Body of pancreas (tissue), 4 donors: ENCODE results near the gene THSD7A. TPM values are rescaled to one million over a fixed set of nuclear protein-coding genes. Genes with fewer than 3 reads are reported as not detected.

ENCODE experiments used
- ATAC-seq: fragments of 150-250 bp; one replicate; pipeline ENCODE4 v1.9.1; 2016
- DNase-seq, 4 donors: peaks; one replicate each; pipeline ENCODE4 v3.0.0-alpha.2; 2019
- H3K27ac ChIP-seq, 4 donors: fragments of 200-600 bp; sonication (generic); 1 replicate in 3 of 4; 2 replicates in 1 of 4; pipeline versions ENCODE4 v1.5.1 to v1.6.1; 2016 to 2019; ENCODE audit warnings: mild to moderate bottlenecking in 1 of 4, mixed read lengths in 1 of 4, moderate library complexity in 1 of 4
- H3K27me3 ChIP-seq, 2 donors: fragments of 200-600 bp; sonication (generic); one replicate each; pipeline ENCODE4 v1.6.0; 2016; ENCODE audit warnings: mild to moderate bottlenecking in 1 of 2
- H3K36me3 ChIP-seq, 2 donors: fragments of 200-600 bp; sonication (generic); replicated peaks in 1 of 2; 2 replicates each; pipeline ENCODE4 v1.5.1; 2016; ENCODE audit warnings: low read depth in 2 of 2; ENCODE audit not compliant: insufficient read depth in 1 of 2
- H3K4me1 ChIP-seq: fragments of 200-600 bp; sonication (generic); one replicate; pipeline ENCODE4 v1.6.0; 2016
- H3K4me3 ChIP-seq, 2 donors: fragments of 200-600 bp; sonication (generic); 1 replicate in 1 of 2; 2 replicates in 1 of 2; pipeline ENCODE4 v1.5.1; 2016 to 2019
- H3K9me3 ChIP-seq, 3 donors: fragments of 200-600 bp; sonication (generic); 1 replicate in 2 of 3; 2 replicates in 1 of 3; pipeline ENCODE4 v1.5.1; 2016
- POLR2A ChIP-seq, 3 donors: fragments of 450-650 bp; IDR thresholded peaks; one replicate each; pipeline ENCODE4 v1.6.1; 2016; ENCODE audit warnings: antibody characterized with exemption in 3 of 3, mild to moderate bottlenecking in 2 of 3
- WGBS, 2 donors: methylation state at CpG; one replicate each; pipeline ENCODE4 v1.1.5; 2017; 5-methylcytosine and 5-hydroxymethylcytosine counted together
- intact Hi-C: fragments of 100-400 bp; cut with DNase I; formaldehyde crosslinking; loops from one replicate; pipeline ENCODE4 v1.15.1; 2023
- total RNA-seq, 2 donors: library from RNA; depleted of rRNA; stranded (reverse); fragments of >200 nt; gene quantifications; one replicate each; pipeline ENCODE4 v1.1.0, GENCODE V29; 2016
- TF ChIP-seq, protein P1 (sequence below), 7 experiments: fragments of 450-650 bp in 4 of 7; fragments of 200-600 bp in 3 of 7; sonication (generic) in 3 of 7; IDR thresholded peaks; one replicate each; pipeline ENCODE4 v1.5.1; 2016 to 2019; ENCODE audit warnings: antibody characterized with exemption in 7 of 7

Gene THSD7A
- total RNA-seq, 2 donors from 2014 or later, result 0.66 to 7.0 TPM

- Histone ChIP-seq H3K4me1 (peaks cover 6% of the 10 kb centered on the region), H3K9me3 (no peaks in the 10 kb centered on the region), H3K27ac (no peak overlapping the region), H3K36me3 (no peaks in the 10 kb centered on the region), H3K4me3 (no peak overlapping the region), H3K27me3 (no peaks in the 10 kb centered on the region)
- peak; percentile 82 for ATAC-seq
- peak; percentile 42 to 56 (median 42) for DNase-seq
- TF ChIP-seq, protein P1, sequence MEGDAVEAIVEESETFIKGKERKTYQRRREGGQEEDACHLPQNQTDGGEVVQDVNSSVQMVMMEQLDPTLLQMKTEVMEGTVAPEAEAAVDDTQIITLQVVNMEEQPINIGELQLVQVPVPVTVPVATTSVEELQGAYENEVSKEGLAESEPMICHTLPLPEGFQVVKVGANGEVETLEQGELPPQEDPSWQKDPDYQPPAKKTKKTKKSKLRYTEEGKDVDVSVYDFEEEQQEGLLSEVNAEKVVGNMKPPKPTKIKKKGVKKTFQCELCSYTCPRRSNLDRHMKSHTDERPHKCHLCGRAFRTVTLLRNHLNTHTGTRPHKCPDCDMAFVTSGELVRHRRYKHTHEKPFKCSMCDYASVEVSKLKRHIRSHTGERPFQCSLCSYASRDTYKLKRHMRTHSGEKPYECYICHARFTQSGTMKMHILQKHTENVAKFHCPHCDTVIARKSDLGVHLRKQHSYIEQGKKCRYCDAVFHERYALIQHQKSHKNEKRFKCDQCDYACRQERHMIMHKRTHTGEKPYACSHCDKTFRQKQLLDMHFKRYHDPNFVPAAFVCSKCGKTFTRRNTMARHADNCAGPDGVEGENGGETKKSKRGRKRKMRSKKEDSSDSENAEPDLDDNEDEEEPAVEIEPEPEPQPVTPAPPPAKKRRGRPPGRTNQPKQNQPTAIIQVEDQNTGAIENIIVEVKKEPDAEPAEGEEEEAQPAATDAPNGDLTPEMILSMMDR (IDR thresholded peaks at IDR 0.05), result no peak
- TF ChIP-seq POLR2A (IDR thresholded peaks at IDR 0.05), result no peak
- intact Hi-C loops, result no loop called here
Measured at GRCh38 chr7:11716185-11716584, 115.8 kb downstream of the THSD7A start.

DNA sequence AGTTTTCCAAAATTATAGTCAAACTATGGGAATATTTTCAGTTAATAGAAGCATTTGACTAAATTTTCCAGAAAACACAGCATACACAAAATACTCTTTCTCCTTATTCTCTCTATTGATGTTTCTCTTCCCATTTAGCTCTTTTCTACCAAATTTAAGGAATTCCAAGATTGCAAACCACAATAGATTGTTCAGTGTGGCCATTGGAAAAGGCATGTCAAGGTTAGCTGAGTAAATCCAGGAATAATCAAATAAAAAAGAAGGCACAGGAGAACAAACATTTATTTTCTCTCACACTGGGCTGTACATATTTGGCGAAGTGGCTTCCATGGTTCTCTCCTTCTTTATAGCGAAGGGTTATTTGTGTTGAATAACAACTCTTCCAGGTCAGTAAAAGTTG, 117.3 kb downstream of the THSD7A start:
- Histone ChIP-seq H3K27me3 (no peaks in the 10 kb centered on the region), H3K36me3 (no peaks in the 10 kb centered on the region), H3K4me3 (no peak overlapping the region), H3K27ac (no peak overlapping the region), H3K9me3 (no peaks in the 10 kb centered on the region), H3K4me1 (peaks cover 6% of the 10 kb centered on the region)
- TF ChIP-seq POLR2A (IDR thresholded peaks at IDR 0.05), result no peak
- TF ChIP-seq, protein P1 (IDR thresholded peaks at IDR 0.05), result no peak
- ATAC-seq (no peak), DNase-seq (no peak)
- intact Hi-C loops, result no loop called here
- 73 to 75% methylated on average over 2 of the region's 2 CpGs for WGBS, 2 donors

- ATAC-seq, result no peak
- Histone ChIP-seq H3K27ac (no peak overlapping the region), H3K4me1 (peaks cover 6% of the 10 kb centered on the region), H3K27me3 (no peaks in the 10 kb centered on the region), H3K9me3 (no peaks in the 10 kb centered on the region), H3K4me3 (no peak overlapping the region), H3K36me3 (no peaks in the 10 kb centered on the region)
- TF ChIP-seq, protein P1 (IDR thresholded peaks at IDR 0.05), result no peak
- no peak for TF ChIP-seq POLR2A (IDR thresholded peaks at IDR 0.05)
- intact Hi-C loops, result no loop called here
- WGBS, 2 donors, result 73 to 75% methylated on average over 1 of the region's 1 CpG
- no peak for DNase-seq
Measured at GRCh38 chr7:11714205-11714604, 117.8 kb downstream of the THSD7A start.

- no peaks in the 10 kb centered on the region for H3K9me3 ChIP-seq
- intact Hi-C loops, result no loop called here
- no peak overlapping the region for H3K4me3 ChIP-seq
- WGBS, 2 donors, result 57 to 60% methylated on average over 3 of the region's 3 CpGs
- peaks cover 6% of the 10 kb centered on the region for H3K4me1 ChIP-seq
- H3K36me3 ChIP-seq, result no peaks in the 10 kb centered on the region
- no peak for DNase-seq
- H3K27ac ChIP-seq, result no peak overlapping the region
- ATAC-seq, result no peak
- H3K27me3 ChIP-seq, result no peaks in the 10 kb centered on the region
- TF ChIP-seq, protein P1 (IDR thresholded peaks at IDR 0.05), result no peak
- TF ChIP-seq POLR2A (IDR thresholded peaks at IDR 0.05), result no peak
Measured at GRCh38 chr7:11713352-11713751, 118.6 kb downstream of the THSD7A start.

DNA sequence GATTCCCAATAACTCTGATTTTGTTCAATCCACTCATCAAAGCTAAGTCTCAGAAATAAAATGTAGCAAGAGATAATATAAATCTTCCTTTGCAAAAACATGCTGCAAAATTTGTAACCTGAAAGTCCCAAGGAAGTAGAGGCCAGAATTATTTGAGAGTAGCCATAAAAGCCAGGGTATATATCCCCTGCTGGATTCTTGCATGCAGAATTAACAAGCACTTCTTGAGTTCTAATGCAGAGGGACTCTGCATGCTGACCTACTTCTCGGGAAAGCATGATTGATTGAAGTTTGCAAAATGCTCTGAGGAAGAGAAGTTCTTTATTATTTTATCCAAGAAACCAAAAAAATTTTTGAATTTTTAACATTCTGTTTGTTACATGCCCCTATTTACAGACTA, 121.6 kb downstream of the THSD7A start:
- intact Hi-C loops, result no loop called here
- H3K27me3 ChIP-seq, result no peaks in the 10 kb centered on the region

More for the DNA sequence above, 121.6 kb downstream of the THSD7A start:
- Histone ChIP-seq H3K4me1 (peaks cover 16% of the 10 kb centered on the region), H3K36me3 (no peaks in the 10 kb centered on the region), H3K9me3 (no peaks in the 10 kb centered on the region), H3K27ac (no peak overlapping the region), H3K4me3 (no peak overlapping the region)
- no peak for TF ChIP-seq POLR2A (IDR thresholded peaks at IDR 0.05)
- TF ChIP-seq, protein P1 (IDR thresholded peaks at IDR 0.05), result no peak
- ATAC-seq (no peak), DNase-seq (no peak)
- WGBS, 2 donors, result 74 to 77% methylated on average over 1 of the region's 1 CpG
